Subcutaneous adipose tissue (tissue), 4 donors: Measurements from ENCODE around the gene CMTM3. TPM values are rescaled to one million over a fixed set of nuclear protein-coding genes. Genes with fewer than 3 reads are reported as not detected.

ENCODE experiments used
- total RNA-seq, 4 donors: library from RNA; depleted of rRNA; stranded (reverse); fragments of >200 nt; gene quantifications; one replicate each; pipeline ENCODE4 v1.1.0, GENCODE V29; 2016
- TF ChIP-seq, protein P1 (sequence below): fragments of 450-650 bp; IDR thresholded peaks from one replicate; pipeline ENCODE4 v1.5.1; 2016; ENCODE audit warnings: low read depth, mild to moderate bottlenecking, control low read depth, antibody characterized with exemption, moderate library complexity

The CMTM3 gene
- total RNA-seq, 4 donors from 2014 or later, result 27.5 to 101 (median 43.1) TPM

DNA sequence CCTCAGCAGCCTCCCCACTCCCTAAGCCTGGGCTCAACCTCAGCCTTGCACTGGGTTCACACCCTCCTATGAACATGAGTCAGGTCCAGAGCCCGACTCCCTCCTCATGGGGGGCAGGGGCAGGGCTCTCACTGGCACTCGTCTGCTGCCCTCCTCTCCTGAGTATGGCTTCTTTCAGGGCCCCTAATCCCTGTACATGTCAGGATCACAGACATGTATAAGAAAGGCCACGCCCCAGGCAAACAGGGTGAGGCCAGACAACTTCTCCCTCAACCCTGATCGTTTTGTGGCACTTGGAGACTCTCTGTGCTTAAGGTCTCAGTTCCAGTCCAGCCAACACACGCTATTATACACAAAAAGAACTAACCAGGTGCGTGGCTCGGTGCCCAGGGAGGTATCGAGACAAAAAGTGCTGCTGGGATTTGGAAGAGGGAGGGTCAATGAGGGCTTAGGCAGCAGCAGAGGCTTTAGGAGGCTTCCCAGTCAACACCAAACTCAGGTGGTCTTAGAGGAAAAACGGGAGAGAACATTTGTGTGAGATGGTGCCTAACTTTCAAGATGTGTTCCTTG lies 45.2 kb downstream of the CMTM3 start:
- TF ChIP-seq, protein P1, sequence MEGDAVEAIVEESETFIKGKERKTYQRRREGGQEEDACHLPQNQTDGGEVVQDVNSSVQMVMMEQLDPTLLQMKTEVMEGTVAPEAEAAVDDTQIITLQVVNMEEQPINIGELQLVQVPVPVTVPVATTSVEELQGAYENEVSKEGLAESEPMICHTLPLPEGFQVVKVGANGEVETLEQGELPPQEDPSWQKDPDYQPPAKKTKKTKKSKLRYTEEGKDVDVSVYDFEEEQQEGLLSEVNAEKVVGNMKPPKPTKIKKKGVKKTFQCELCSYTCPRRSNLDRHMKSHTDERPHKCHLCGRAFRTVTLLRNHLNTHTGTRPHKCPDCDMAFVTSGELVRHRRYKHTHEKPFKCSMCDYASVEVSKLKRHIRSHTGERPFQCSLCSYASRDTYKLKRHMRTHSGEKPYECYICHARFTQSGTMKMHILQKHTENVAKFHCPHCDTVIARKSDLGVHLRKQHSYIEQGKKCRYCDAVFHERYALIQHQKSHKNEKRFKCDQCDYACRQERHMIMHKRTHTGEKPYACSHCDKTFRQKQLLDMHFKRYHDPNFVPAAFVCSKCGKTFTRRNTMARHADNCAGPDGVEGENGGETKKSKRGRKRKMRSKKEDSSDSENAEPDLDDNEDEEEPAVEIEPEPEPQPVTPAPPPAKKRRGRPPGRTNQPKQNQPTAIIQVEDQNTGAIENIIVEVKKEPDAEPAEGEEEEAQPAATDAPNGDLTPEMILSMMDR, result no peak

DNA sequence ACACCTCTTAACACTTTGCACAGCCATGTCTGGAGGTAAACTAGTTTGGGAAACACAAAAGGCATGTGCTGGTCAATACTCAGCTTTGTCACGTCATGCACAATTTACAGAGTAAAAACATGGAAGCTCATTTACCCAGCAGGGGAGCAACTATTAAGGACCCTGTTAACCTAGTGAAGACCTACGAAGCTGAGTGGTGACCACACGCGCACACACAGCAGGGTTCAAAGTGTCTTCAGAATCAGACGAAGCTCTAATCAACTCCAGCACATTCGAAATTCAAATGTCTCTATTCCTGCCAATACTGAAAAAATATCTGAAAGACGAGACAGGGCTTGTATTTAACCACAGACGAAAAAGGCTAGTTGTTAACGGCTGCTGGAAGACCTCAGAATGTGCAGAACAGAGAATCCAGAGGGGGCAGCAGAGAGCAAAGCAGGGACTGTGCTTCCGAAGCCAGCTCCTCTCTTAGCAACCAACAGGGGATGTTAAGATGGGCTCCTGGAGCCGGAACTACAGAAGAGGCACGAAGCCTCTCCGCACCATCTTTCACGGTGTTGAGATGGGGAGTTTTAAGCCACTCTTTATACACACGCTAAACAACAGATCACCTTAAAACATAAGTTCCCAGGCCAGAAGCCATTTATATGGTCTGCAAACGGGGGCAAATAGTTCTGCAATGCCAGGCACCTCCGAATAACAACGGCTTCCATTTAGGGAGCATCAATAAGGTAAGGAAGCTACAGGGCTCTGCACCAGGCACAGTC lies 46.4 kb downstream of the CMTM3 start:
- TF ChIP-seq, protein P1, result no peak

DNA sequence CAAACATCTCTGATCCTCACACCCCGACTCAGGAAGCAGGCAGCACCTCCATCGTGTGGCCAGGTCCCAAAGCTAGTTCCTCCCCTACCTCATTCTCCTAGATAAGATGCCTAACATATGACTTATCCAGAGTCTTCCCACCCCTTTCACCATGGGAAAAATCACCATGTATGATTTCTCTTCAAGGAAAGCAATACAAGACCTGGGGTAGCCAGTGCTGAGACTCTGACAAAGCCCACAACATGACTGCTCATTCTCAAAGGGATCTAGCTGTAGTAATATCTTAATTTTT lies 46.9 kb downstream of the CMTM3 start:
- TF ChIP-seq, protein P1, result no peak

DNA sequence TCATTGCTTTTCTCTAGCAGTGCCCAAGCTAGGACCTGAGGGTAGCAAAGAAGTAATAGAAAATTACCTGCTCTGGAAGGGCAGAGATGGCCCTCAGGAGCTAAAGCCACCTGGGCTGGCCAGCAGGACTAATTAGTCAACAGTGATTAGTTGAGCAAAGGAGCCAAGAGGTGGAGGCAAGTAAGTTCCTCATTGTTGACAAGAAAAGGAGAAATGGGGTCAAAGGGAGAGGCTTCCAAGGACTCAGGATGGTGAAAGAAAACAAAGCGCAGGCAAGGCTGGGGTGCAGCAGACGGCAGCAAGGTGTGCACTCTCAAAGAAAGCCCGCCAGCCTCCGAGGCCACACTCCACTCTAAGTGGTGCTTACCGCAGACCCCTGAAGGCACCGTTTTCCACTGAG lies 47.5 kb downstream of the CMTM3 start:
- TF ChIP-seq, protein P1, result no peak

DNA sequence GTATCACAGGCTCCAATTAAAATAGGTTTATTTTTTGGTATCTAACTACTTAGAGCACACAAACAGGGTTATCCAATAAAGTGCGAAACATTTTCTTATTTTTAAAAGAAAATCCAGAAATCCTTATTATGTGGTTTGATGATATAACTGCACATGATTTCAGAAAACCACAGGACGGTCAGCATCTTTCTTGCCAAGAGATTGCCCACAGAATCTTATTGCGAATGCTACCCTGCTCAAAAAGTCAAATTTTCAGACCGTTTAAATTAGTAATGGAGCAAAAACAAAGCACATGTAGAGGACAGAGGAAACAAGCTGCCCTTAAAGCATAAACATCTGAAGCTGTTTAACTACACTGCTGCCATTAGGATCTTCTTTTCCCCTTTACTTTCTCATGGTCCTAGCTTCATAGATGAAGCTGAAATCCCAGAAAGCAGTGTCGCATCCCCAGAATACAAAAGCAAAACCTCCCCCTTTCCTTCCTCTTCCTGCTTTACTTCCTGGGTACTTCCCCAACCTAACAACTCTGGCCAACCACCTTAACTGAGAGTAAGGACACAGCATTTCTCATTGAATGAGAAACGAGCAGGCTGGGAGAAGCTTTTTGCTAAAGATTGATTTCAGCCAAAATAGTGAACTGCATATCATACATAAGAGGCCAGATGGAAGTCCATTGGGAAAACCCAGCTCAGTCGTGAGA lies 48.3 kb downstream of the CMTM3 start:
- TF ChIP-seq, protein P1, result no peak

DNA sequence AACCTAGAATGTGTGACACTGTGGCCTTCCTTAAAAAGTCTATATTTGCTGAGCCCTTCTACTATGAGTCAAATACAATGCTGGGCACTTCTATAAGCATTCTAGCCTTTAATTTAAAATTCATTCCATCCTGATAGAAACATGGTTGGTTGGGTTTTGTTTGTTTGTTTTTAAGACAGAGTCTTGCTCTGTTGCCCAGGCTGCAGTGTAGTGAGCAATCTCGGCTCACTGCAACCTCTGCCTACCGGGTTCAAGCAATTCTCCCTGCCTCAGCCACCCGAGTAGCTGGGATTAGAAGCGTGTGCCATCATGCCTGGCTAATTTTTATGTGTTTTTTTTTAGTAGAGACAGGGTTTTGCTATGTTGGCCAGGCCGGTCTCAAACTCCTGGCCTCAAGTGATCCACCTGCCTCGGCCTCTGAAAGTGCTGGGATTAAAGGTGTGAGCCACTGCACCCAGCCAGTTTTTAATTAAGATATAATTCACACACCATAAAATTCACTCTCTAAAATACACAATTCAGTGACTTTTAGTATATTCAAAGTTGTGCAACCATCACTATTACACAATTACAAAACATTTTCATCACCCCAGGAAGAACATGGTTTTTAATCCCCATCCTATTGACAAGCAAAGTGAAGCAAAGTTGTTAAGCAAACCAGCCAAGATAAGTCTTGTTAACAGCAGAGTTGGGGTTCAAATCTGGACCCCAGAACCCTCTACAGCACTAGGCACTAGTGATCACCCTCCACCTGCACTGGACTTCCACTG lies 49.3 kb downstream of the CMTM3 start:
- TF ChIP-seq, protein P1, result no peak

DNA sequence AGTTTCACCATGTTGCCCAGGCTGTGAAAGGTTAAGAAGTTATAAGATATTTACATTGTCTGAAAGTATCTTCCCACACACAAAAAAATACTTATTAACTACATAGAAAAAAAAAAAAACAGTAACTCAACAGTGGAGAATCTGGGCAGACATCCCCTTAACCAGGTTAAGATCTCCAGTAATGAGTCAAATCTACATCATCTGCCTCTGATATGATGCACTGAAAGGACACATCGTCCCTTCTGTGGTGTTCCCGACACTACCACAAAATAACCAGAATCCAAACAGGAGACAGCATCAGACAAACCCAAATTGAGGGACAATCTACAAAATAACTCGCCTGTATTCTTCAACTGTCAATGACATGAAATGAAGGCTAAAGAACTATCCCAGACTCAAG lies 52.0 kb downstream of the CMTM3 start:
- TF ChIP-seq, protein P1, result no peak
